Measurements from ENCODE around the gene HPCA.

DNA sequence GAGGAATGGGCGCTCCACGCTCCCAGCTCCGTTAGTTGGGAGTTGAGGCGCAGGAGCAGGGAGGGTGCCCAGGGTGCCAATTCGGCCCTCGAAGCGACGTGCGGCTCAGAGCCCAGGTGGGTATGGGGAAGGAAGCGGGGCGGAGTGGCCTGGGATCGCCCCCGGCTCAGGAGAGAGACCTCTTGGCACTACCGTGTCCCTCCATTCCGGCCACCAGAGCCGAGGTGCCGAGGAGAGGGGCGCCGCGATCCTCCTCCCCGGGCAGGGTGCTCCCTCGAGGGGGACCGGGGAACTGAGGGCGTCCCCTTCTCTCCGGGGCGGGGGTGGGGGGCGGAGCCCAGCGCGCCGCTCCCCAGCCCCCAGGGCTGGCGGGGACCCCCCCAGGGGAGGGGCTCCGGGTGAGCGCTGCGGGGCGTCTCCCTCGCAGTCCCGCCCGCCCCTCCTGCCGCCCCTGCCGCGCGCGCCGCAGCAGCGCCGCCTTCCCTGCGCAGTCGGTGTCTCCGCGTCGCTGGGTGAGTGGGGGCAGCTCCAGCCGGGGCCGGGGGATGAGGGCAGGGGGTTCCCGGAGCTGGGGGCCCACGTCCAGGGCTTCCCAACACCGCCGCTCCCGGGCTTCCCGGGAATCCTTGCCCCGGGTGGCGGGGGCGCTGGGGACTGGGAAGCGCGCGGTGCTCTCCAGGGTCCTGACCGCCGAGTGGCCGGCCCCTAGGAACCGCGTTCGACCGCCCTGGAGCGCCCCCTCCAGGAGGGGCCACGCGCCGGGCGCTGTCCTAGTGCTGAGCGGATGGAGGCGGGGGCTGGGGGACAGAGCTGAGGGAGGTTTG is at the start of gene HPCA:
- TF ChIP-seq POLR2A (IDR thresholded peaks at IDR 0.05; ENCODE audit: low read depth, low read length) (no peak), POLR2AphosphoS5 (IDR thresholded peaks at IDR 0.05; ENCODE audit: low read depth, low read length) (no peak), PAX5 (IDR thresholded peaks at IDR 0.05; ENCODE audit: insufficient read depth, low read length, severe bottlenecking) (no peak), TAF1 (IDR thresholded peaks at IDR 0.05; ENCODE audit: low read depth, low read length) (no peak), SPI1 (IDR thresholded peaks at IDR 0.05; ENCODE audit: low read depth, low read length) (no peak), POU2F2 (IDR thresholded peaks at IDR 0.05; ENCODE audit: low read depth, low read length) (no peak)
